HuH-7.5 (cell line): ENCODE results near the gene SRP14.

ENCODE experiments used
- DNase-seq: peaks from one replicate; pipeline ENCODE4 v3.0.0; 2011; ENCODE audit warnings: low spot score

SRP14 gene

GRCh38 chr15:40067921-40068624, 29.1 kb upstream of the SRP14 start:
- no peak for DNase-seq

DNA sequence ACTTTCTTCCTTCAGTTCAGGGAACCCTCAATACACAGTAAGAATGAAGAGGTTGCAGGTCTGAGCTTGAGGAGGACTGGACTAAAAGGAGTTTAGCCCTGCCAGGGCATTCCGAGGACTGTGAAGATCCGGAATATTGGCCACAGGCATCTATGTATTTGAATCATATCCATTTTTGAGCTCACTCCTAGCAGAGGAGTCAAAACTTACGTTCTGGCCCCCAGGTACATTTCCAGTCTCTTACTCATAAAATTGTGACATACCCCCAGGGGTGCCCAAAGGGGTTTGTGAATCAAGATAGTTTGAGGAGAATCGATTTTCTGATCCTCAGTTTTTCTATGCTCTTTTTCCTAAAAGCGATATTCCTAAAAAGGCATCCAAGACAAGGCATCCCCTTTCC, 27.6 kb upstream of the SRP14 start:
- DNase-seq, result no peak

GRCh38 chr15:40065166-40065565, 26.2 kb upstream of the SRP14 start:
- no peak for DNase-seq

DNA sequence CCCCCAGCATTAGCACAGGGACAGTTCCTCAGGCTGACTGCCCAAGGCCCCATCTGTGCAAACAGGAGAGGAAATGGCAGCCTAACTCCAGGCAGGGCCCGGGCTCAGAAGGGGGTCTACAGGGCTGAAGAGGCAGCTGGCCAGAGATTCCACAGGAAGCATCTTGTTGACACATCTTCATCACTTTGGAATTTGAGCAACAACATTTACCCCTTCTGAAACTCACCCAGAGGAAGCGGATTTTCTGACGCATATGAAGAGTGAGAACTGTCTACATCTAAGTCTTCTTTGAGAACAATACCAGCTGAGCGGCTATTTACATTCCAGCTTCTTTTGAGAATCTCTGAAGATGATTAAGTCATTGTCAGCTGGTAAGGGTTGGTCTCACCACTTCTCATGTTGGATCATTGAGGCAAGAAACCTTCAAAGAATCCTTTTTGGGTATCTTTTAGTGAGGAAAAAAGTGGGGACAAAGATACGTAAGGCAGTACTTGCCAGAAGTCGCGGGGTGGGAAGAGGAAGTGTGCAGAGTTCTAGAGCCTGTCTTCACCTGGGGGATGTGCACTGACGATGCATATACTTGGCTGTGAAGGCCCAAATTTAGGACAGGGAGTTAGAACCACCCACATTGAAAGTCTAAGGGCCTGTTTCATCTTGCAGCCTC, 25.4 kb upstream of the SRP14 start:
- DNase-seq, result no peak

- DNase-seq, result no peak
Observed at GRCh38 chr15:40063563-40064011, 24.6 kb upstream of the SRP14 start.

- no peak for DNase-seq
Observed at GRCh38 chr15:40062816-40063562, 24.0 kb upstream of the SRP14 start.

DNA sequence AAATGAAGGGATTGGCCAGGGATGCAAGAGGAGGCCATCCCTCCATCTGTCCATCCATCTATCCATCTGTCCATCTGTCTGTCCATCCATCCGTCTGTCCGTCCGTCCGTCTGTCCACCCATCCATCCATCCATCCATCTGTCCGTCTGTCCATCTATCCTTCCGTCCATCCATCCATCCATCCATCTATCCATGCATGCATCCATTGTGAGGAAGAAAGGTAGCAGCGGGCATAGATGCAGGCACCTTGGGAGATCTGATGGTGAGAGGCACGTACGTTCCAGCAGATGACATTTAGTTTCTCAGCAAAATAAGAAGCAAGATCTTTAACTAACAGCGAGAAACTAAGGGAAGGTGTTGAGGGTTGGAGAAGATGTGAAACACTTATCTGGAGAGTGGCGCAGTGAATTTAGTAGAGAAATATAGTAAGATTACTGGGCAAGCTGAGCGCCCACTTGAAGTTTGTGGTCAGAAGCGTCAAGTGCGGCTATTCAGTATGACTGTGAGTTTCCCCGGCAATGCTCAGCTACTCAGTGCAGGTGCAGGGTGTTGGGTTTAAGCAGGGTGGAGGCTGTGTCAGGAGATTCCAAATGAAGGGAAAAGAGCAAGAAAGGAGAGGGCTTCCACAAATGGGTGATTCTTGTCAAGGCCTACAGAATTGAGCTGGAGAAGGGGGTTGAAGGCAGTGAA, 22.4 kb upstream of the SRP14 start:
- no peak for DNase-seq

GRCh38 chr15:40060236-40060961, 21.4 kb upstream of the SRP14 start:
- no peak for DNase-seq

DNA sequence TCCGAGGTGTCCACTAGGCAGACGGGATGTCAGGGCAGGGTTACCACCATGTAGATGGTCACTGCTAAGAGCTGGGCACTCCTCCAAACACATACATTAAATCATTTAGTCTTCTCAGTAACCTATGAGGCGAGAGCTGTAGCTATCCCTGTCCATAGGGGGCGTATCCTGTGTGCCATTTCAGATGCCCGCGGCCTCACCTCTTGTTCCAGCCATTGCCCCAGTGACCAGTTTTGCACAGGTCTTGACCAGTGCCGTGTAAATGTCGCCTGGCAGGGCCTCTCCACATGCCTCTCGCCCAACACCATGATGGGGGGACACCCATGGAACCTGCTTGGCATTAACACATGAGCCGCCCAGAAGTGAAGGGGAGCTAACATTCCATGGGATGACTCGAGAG, 20.8 kb upstream of the SRP14 start:
- no peak for DNase-seq

DNA sequence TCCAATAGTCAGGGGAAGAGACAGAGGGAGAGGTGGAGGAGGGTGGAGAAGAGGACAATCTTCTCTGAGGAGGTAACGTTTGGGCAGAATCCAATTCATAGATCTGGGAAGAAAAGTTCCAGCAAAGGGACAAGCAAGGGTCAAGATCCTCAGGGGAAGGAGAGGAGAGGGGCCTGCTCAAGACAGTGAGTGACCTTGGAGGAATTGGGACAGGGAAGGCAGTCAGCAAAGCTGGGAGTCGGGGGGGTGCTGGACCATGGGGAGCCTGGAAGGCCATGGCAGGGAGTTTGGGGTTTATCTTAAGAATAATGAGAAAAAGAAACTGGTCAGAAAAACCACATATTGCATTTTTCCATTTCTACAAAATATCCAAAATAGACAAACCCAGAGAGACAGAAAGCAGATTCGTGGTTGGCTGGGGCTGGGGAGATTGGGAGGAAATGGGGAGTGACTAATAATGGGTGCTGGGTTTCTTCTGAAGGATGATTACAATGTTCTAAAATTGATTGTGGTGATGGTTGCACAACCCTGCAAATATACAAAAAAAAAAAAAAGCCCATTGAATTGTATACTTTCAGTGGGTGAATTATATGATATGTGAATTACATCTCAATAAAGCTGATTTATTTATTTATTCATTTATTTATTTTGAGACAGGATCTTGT, 19.6 kb upstream of the SRP14 start:
- no peak for DNase-seq

- no peak for DNase-seq
Observed at GRCh38 chr15:40055576-40056293, 16.8 kb upstream of the SRP14 start.

DNA sequence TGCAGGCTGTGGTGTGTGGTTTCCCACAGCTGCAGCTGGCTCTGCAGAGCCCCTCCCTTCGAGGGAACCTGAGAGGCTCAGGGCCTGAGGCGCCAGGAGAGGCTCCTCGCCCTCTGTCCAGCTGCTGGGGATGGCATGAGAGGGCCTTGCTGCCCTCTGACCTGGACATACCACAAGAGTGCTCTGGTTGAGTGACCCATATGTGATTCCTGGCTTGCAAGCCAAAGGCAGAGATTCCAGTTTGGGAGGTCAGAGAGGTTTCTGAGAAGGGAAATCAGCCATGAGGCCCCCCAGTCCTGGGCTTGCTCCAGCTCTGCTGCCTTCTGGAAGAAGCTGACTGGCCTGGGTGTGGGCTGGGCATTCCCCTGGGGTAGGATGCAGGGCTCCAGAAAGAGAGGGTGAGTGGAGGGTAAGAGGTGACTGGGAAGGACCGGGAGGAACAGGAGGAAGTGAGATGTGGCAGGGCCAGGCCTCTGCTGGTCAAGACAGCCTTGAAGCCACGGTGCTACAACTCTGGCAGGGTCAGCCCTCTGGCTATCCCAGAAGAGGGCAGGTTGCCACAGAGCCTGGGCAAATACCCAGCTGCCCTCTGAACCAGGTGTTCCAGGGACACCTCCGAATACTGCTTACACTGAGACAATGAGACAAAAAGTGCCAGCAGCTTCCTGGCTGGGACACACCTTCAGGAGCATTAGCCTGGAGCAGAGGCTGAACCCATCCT, 16.0 kb upstream of the SRP14 start:
- no peak for DNase-seq

GRCh38 chr15:40054605-40054854, 15.5 kb upstream of the SRP14 start:
- DNase-seq, result no peak

DNA sequence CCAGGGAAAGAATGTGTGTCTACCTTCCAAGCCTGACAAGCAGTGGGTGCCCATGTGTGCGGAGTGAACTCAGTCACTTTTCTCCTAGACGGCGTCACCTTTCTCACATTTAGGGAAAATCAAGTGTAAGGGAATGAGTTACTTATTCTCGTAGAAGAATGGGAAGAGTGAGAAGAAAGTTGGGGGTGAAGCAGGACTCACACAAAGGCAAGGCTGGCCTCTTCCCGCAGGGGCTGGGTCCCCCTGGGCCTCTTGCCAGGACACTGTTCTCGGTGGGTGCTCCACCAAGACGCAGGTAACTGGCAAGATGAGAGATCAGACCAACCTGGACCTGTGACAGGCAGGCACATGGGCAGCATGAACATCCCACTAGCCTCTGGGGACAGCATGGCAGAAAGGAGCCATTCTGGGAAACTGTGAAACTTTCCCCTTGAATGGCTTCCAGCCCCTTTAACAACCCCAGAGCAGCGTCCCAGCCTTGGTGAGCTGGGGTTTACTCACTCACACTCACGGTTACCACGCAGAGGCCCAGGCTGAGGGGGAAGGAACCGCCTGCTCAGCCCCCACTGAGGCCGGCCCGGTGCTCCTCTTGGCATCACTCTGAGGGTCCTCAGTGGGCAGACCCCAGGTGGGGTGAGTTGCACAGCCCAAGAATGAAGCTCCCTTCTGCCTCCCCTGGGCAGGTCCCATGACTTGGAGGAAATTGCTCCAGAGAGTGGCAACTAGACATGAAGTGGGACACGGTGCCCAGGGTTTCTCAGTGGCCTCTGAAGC, 15.0 kb upstream of the SRP14 start:
- no peak for DNase-seq

DNA sequence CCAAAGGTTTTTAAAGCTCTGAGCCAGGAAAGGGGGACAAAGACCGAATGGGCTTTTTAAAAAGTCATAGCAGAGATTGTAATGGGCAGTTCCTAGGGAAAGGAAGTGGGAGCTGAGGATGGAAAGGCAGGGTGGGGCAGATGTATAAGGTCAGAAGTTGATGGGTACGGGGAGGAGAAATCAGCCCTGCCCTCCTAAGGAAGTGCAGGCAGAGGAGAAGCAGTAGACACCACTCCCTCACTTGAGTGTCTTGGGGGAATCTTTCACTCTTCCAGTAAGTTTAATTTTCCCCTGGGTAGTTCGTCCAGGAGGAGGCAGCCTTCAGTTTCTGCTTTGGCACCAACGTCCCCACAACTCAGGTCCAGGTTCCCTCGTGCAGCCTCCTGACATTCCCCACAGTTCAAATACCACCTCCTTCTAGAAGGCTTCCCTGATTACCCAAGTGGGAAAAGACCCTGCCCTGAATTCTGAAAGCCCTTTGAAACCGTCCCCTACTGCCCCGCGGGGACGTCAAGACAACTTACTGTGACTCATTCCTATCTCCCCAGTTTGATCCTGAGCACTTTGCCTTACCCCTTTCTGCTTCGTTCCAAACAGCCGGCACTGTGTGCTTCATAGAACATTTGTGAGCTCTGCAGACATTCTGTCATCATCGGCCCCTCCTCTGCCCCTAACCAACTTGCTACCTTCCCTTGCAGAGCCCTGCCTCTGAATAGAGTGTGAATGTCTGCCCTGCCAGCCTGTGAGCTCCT, 14.3 kb upstream of the SRP14 start:
- DNase-seq, result no peak

- DNase-seq, result no peak
Observed at GRCh38 chr15:40052604-40053003, 13.6 kb upstream of the SRP14 start.

DNA sequence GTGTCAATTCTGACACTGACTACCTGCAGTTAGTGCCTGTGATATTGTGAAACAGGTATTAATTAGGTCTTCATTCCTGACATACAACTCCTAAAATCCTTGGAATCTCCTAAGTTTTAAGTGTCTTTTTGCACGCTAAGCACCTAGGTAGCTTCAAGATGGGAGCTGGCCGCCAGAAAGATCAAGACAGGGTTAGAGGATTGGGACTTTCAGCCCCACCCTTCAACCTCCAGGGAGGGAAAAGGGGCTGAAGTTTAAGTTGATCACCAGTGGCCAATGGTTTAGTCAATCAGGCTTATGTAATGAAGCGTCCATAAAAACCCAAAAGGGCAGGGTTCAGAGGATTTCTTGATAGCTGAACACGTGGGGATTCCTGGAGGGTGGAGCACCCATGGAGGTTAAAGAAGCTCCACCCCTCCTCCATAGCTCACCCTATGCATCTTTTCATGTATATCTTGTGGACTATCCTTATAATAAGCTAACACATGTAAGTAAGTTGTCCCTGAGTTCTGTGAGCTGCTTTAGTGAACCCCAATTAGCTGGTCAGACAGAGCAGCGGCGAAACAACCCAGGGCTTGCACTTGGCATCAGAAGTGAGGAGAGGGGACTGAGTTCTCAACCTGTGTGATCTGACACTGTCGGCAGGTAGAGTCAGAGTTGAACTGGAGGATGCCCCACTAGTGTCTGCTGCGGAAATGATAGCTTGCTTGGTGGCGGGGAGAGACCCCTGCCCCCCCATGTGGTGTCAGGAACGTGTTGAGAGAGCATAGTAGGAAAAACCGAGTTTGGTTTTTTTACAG, 12.8 kb upstream of the SRP14 start:
- DNase-seq, result no peak
